GM12801 (cell line): ENCODE data around the gene LPAR3.

Experiments used
- CTCF ChIP-seq: IDR thresholded peaks from one replicate; pipeline ENCODE4 v1.5.1; 2011; ENCODE audit warnings: control low read depth; ENCODE audit not compliant: insufficient read length; ENCODE audit errors: extremely low read depth

LPAR3 gene

GRCh38 chr1:84834419-84835064 lies 58.5 kb downstream of the LPAR3 start:
- no peak for TF ChIP-seq CTCF

DNA sequence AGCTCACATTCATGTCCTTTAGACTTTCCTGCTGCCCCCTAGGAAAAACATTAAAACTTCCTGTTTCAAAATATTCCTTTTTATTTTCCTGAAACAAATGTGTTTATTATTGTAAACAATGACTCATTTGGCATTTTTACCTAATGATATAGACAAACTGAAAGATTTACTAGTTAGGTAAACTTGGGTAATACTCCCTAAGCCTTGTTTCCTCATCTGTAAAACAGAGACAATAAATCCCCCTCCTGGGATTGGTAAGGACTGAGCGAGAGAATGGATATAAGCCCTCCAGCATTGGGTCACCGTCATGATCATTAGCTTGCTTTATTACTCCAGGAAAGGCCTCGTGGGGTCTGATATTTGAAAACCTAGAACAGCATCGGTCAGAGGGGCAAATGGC lies 59.8 kb downstream of the LPAR3 start:
- no peak for TF ChIP-seq CTCF

DNA sequence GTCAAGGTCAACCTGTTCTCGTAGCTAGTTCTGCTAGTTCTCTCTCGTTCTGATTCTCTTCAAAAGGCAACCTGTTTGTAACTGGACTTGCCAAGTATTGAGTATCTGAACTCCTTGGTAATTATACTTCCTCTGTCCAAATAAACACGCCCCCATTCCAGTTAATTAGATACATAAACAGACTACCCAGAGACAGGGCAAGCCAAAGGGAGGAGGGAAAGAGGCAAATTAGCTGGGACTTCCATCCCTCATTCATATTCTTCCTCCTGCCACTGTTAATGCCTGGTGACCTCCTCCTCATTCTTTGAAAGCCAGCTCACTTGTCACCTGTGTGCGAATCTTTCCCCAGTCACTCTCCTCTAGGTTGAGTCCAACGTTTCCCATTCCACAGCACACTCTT lies 62.9 kb downstream of the LPAR3 start:
- TF ChIP-seq CTCF = no peak

DNA sequence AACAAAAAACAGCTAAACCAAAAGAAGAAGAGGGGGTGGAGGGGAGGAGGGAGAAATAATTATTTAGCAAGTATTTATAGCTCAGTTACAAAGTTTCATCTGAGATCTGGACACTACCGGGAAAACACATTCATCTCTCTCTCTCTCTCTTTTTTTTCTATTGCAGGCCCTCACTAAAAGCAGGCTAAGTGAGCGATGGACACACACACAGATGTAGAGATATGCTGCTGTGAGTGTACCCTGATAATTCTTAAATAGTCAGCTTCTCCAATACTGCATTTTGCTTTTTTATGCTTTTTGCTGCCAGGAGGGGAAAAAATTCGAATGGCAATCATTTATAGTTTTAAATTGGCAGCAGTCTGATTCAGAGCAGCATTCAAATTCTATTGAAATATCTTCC lies 65.0 kb downstream of the LPAR3 start:
- TF ChIP-seq CTCF = no peak

DNA sequence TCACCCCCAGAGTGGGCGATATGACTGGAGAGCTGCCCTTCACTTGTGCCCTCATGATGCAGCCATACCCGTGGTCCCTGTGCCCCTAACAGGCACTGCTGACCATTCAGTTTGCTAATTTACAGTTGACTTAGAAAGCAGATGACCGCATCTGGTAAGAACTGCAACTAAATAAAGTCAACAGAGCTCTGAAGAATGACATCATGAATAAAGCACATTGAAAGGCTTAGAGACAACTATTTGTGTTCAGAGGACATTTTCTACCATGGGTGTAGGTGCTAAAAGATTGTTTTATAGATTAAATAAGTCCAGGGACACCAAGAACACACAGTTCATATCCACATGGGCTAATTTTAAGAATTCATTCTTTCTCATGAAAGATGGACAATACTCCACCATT lies 65.5 kb downstream of the LPAR3 start:
- TF ChIP-seq CTCF = no peak

DNA sequence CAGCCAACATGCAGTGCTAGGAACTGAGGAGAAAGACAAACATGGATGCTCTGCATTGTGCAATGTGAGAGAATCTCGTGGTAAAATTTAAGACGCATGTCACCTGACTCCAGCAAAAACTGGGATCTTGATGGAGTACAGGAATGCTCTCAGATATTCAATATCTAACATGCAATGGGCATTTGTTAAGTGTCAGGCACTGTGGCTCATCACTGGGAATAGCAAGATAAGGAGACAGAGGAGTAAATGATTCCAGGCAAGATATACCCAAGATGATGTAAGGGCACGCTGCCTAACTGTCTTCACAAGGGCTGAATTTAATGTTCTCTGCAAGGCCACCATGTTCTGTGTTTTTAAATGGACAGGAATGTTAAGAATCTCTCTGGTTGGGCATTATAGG lies 67.8 kb downstream of the LPAR3 start:
- TF ChIP-seq CTCF = no peak

DNA sequence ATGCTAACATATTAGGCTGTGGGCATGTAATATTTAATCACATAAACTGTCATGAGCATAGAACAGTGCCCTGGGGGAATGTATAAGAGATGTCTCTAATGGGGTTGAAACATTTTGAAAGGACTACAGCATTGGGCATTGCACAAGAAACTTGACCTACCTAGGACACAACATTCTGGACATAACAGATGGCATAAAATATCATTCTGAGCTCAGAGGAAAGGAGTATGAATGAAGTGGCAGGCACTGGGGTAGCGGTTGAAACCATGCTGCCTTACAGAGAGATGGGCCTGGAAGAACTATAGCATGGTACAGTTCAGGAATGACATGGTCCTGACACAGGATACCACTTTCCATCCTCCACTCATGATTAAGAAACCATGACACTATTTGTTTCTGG lies 69.0 kb downstream of the LPAR3 start:
- no peak for TF ChIP-seq CTCF
